ENCODE results near the gene SNX25.
"Not testable (repeated sequence)": the region's sequence is repeated elsewhere in the genome, so short reads cannot be mapped to it uniquely, and the experiment has no call there.

Gene SNX25

DNA sequence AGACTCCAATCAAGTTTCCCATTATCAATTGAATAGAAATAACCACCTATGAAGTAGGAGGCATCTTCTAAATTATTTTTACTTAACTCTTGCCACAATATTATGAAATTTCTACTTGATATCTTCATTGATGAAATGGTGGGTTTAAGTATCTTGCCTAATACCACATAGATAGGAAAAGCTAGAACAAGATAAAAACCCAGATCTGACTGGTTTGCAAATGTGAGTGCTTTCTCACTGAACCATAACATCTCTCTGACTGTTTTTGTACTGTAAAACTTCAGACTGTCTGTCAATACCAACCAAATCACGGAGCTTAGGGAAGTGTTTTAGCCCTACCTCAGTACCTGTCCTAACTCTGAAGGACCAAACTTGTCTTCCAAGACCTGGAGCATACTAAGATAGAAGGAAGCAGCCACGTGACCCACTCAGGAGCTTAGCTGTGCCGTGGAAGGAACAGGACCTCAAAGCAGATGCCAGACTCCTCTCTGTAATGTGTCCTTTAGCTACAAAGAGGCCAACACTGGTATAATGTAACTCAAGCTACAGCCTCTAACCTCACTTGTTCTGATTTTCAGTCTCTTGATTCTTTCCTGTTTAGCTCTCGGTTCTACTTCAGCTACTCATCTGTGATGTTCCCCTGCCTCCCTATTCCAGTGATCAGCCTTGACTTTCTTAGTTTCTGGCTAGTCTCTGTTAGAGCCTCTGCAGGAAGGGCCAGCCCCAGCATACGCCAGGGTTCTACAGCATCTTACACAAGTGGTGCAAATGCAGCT lies 101.9 kb downstream of the SNX25 start:
- DNase-seq, result no peak

DNA sequence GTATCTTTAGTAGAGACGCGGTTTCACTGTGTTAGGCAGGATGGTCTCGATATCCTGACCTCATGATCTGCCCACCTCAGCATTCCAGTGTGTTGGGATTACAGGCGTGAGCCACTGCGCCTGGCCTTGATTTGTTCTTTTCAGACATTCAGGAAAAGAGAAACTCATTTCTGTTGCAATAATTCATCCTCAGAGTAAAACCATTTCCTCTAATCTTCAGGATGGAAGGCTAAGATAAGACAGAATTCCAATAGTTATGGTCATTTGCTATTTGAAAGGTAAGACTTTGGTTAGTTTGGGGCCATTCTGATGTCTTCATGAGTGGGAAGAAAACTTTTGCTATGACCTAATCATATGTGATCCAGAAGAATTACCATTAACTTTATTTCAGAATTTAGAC lies 103.3 kb downstream of the SNX25 start:
- DNase-seq, result no peak

DNA sequence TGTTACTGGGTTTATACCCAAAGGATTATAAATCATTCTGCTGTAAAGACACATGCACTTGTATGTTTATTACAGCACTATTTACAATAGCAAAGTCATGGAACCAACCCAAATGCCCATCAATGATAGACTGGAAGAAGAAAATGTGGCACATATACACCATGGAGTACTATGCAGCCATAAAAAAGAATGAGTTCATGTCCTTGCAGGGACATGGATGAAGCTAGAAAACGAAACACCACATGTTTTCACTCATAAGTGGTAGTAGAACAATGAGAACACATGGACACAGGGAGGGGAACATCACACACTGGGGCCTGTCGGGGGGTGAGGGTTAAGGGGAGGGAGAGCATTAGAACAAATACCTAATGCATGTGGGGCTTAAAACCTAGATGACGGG lies 108.1 kb downstream of the SNX25 start:
- DNase-seq, result not testable (repeated sequence)

DNA sequence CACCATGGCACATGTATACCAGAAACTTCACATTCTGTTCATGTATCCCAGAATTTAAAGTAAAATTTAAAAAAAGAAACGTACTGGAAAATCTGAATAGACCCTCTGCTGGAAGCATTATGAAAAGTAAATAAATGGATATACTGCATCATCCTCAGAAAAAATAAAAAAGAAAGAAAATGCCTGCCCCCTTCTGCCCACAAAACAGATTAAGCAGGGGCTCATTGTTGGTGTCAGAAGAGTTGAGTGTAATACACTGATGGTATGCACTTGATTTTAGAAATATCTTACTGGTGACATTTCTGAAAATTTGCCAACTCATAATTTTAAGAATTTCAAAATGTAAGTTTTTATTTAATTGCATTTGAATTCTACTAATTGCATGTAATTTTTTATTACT lies 108.5 kb downstream of the SNX25 start:
- no peak for DNase-seq

DNA sequence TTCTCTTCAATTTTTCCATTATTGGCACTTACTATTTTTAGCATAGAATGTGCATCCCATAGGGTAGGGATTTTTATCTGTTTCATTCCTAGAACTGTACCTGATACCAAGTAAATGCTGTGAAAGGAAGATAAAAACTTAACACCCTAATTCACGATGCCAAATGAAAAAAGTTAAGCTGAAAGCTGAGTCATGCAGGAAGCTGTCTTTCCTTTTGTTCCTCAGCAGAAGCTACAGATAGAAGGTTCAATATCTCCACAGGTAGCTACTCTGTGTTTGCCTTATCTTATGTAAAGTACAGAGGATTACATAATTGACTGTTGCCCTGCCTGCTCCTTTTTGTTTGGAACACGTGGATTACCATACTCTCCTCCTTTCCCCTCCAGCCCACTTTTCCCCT lies 109.3 kb downstream of the SNX25 start:
- no peak for DNase-seq

DNA sequence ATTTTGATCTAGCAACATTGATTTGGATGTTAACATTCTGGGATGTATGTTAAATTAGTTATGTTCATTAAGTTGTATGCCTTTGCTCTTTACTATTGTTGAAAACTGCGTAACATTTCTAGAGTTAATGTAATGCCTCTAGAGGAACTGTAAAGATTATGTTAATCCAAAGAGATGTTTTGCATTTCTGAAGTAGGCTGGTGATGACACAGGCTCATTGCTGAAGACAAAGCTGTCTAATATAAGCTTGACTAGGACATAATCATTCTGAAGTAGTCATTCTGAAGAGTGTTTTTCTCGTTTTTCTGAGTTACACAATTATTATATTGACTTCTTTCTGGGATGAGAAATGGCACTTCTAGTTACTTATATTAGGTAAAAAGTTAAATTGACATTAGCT lies 113.4 kb downstream of the SNX25 start:
- no peak for DNase-seq

DNA sequence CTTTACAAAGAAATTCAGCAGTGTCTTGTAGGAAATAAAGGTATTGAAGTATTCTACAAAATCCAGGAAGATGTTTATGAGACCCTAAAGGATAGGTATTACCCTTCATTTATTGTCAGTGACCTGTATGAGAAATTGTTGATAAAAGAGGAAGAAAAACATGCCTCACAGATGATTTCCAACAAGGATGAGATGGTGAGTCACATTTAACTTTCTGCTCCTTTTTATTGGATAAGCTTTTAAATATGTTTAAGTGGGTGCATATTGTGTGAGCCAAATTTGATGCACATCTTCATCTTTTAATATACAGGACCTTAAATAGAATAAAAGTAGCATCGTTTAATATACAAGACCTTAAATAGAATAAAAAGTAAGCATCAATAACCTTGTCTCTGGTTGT lies 114.2 kb downstream of the SNX25 start:
- DNase-seq, result no peak

DNA sequence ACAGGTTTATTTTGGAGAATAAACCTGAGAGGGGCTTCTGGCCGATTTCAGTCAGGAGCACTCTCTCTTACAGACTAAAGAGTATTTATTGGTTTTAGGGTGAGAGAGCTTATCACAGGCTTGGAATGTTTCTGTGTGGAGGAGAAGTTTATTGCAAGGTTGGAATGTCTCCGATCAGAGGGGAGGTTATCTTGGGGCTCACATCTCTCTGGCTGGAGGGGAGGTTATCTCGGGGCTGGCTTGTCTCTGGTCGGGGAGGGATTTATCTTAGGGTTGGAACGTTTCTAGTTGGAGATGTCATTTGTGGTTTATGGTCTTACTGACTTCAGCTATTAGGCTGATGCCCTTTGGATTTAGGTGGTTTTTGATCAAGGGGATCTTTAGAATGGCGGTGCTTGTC lies 115.0 kb downstream of the SNX25 start:
- DNase-seq, result not testable (repeated sequence)

DNA sequence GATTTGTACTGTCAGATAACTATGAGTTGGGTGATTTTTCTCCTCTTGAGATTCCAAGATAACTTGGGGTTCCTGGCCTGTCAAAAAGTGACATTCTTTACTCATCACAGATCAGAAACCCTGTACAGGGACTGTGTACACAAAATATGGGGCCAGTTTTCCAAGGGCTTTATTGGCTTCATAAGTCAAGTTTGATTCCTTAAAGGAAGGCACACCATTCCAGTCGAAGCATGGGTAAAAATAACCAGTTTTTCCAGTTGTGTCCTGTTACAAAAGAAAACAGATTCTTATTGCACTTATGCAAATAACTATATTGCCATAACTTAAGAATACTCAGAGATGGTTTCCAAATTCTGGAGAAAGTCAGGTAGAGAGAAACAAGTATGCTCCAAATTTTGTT lies 116.3 kb downstream of the SNX25 start:
- not testable (repeated sequence) for DNase-seq

DNA sequence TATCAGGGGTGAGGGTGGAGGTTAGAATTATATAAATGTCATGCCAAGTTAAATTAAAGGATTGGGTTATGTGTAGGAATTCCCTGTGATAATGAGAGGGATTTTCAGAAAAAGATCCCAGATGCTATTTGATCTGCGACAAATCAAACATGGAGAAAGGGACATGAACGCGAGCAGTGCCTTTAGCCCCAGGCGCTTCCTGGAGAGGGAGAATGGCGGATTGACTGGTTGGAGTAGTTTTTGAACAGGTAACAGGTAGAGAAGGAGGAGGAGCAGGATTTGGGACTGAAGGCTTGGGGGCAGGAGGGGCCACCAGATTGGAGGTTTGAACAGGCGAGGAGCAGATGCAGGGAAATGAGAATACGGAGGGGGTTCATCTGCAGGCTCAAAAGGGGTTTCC lies 119.2 kb downstream of the SNX25 start:
- DNase-seq, result no peak

DNA sequence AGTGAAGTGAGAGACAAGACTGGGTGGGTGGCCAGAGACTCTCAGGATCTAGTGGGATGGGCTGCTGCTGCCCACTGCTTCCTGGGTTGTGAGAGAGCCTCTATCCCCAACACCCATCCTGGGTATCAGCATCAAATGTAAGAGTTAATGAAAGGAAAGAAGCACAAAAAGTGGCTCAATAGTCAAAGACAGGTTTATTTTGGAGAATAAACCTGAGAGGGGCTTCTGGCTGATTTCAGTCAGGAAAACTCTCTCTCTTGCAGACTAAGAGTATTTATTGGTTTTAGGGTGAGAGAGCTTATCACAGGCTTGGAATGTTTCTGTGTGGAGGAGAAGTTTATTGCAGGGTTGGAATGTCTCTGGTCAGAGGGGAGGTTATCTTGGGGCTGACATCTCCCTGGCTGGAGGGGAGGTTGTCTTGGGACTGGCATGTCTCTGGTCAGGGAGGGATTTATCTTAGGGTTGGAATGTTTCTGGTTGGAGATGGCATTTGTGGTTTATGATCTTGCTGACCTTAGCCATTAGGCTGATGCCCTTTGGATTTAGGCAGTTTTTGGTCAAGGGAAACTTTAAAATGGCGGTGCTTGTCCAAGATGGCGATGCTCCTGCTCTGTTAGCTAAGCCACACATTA lies 120.6 kb downstream of the SNX25 start:
- not testable (repeated sequence) for DNase-seq

DNA sequence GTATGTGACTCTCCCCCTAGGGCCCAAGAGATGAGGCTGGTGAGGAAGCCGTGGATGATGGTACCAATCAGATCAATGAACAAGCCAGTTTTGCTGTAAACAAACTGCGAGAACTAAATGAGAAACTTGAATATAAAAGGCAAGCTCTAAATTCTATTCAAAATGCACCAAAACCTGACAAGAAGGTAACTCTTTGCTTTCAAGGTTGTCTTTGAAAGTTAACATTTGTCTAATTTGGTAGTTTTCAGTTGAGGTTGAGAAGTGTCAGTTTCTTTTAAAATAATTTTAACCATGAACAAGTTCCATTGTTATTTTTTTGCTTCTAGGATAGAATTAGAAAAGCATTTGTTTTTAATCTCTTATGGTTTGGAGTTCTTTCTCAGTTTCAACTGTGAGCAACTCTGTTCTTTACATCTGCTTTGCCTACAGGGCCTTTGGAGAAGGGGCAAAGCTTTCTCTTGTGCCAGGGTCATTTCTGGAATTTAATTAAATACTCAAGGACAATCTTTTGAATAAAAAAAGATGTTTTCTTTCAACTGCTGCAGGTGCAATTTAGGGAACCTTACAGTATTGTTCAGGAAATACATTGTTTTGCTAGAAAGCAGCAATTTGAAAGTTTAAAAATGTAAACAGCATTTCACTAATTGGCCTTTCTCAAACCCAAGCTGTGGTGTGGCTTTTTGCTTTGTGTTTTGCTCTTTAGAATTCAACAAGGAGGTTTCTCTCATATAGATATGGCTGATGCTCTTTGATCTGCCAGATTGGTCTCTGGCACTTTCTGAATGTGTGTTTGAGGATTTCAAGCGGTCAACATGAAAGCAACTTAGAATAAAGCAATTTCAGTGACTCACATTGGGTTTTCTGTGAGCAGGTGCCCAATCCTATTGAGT lies 123.4 kb downstream of the SNX25 start:
- DNase-seq, result no peak

DNA sequence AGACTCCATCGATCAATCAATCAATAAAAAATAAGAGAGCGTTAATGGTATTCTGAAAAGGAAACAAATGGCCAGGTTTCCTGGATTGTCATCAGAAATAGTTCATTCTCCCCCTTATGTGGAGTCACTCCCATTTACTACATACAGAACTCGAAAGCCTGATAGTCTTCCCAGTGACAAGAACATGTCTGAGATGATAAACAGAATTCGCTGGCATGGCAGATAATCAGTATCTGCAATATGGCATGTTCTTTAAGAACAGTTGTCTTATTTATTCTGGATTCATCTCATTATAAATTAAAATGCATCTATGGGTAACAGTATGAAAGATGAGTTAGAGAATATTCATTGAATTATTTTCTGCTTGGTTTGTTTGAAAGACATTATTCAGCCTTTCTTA lies 124.9 kb downstream of the SNX25 start:
- no peak for DNase-seq

DNA sequence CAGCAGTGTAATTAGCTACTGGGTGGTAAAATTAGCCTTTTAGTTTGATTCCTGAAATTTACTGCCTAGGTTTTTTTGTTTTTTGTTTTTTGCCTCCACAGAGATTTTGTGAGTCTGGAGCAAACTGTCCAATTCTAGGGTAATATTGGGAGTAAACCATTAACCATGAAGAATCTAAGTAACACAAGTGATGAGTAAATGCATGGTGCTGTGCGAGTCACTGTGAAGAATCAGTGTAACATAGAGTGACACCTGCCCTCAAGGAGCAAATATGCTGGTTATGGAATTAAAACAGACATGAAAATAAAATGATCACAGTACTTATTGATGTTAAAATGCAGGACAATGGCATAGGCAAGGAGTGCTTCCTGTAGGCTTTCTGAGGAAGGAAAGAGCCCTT lies 126.2 kb downstream of the SNX25 start:
- no peak for DNase-seq

DNA sequence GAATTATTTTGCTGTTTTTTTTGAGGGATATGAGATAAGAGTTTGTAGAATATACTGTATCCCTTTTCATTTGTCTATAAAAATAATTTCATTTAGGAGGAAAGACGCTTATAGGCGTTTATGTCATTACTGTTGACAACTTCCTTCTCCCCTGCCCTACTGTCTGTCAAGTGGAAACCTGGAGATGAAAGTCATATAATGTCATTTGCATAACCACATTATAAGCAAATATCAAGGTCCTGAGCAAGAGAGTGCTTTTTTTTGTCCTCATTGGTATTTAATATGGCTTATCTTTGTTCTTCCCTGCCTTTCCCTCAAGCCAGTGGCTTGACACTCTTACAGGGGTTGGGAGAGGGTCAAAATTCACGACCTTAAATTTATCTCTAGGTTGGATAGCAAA lies 130.5 kb downstream of the SNX25 start:
- no peak for DNase-seq

DNA sequence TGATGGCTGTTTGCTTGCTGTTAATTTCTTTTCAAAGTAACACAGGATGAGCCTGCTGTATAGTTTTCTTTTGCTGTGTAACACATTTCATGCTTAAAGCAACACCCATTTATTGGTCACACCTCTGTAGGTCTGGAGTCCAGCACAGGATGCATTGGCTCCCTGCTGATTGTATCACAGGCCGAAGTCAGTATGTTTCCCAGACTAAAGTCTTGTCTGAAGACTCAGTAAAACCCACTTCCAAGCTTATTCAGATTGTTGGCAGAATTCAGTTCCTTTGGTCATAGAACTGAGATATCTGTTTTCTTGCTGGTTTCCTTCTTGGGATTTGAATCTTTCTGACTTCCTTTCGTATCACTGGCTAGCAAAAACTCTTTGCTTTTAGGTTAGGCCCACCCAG lies 132.0 kb downstream of the SNX25 start:
- DNase-seq, result no peak

DNA sequence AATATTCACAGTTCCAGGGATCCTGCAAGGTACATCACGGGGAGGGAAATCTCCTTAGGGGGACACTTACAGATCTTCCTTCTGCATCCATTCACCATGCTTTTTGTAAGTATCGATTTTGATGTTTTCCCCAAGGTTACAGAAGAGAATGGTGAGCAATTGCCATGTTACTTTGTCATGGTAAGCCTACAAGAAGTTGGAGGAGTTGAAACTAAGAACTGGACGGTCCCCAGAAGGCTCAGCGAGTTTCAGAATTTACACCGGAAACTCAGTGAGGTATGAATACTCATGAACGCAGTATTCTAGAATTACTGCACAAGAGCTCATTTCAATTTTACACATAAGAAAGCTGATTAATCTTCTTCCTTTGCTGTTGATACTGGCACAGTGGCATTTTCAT lies 132.4 kb downstream of the SNX25 start:
- DNase-seq, result no peak

DNA sequence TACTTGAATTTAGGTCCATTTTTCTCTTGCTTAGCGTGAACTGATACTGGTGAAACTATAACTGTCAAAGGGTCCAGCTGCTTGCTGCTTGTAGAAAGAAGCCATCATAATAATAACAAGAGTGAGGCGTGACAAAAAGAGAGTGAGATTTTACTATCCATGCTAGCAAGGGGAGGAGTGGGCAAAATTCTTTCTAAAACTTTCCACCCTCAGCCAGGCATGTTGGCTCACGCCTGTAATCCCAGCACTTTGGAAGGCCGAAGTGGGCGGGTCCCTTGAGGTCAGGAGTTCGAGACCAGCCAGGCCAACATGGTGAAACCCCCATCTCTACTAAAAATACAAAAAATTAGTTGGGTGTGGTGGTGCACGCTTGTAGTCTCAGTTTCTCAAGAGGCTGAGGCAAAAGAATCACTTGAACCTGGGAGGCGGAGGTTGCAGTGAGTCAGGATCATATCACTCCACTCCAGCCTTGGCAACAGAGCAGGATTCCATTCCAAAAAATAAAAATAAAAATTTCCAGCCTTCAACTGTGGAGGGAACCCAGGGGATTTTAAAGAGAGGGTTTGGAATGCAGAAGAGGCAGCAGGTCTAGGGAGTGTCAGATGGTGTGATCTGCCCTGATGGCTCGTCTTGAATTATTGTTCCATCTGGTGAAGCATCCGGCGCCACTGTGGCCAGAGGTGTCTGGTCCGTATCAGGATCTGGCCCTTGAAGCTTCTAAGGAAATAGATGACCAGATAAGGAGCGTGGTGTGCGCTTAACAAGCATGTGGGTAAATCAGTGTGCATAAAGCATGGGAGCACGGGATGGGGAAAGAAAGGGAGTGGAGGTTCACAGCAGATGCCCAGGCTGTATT lies 134.6 kb downstream of the SNX25 start:
- no peak for DNase-seq

DNA sequence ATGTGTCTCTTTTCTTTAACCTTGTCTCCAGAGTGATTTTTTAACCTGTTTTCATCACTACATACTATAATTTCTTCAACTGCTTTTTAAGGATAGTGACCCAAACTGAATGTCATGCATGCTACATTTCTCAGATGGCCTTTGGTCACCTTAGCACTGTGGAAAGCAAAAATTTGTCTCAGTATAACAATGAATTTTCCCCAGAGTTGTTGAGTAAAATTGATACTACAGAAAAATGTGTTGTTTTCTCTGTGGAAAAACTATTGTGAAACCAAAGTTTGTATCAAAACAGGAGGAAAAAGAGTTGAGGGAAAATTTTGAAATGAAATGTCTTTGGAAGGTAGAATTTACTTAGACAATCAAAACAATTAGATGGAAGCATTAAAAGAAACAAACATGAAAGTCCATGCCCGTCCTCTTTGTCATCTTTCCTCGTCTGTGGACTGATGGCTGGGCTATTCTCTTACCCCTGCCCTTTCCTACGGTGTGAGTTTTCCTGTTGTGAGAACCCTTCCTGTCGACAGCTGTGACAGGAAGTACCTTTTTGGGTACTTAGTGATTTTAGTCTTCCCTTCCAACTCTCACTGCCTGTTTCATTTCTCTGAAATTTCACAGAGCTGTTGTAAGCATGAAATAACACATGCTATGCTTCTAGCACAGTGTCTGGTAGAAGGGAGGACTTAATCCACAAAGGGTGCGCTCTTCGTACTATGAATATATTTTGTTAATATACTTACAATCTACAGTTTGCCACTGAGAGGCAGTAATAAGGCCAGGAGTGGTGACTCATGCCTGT lies 135.5 kb downstream of the SNX25 start:
- no peak for DNase-seq

DNA sequence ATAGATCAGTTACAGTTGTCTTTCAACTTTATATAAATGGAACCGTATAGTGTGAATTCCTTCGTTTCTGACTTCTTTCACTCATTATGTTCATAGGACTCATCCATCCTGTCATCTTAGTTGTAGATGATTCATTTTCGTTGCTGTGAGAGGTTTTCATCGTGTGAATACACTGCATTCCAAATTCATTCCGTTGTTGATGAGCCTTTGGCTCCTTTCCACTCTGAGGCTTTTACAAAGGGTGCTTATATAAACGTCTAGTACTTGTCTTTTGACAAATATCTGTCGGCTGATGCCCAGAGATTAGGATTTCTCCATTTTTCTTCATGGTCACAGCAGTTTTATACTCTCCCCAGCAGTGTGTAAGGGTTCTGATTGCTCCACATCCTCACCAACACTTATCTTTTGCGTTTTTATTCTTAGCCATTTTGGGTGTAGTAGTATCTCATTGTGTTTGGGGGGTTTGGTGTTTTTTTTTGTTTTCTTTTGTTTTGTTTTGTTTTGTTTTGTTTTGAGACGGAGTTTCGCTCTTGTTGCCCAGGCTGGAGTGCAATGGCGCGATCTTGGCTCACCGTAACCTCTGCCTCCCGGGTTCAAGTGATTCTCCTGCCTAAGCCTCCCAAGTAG lies 137.7 kb downstream of the SNX25 start:
- DNase-seq, result no peak

DNA sequence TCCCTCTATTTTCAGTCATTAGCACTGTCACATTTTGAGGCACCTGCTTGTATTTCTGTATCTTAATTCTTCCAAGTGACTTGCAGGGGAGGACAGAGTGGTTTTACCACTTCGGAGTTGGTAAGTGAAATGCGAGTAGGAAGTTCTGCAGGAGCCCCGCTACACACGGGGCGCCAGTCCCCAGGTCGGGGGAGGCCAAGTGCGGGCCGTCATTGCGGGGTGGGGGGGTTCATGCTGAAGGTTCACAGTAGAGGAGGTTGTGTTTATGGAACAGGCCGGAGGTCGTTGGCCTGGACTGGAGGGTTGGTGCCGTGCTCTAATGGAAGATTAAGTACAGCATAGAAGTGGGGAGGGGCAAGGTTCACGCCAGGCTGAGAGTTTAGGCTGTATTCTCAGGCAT lies 142.3 kb downstream of the SNX25 start:
- DNase-seq, result no peak

DNA sequence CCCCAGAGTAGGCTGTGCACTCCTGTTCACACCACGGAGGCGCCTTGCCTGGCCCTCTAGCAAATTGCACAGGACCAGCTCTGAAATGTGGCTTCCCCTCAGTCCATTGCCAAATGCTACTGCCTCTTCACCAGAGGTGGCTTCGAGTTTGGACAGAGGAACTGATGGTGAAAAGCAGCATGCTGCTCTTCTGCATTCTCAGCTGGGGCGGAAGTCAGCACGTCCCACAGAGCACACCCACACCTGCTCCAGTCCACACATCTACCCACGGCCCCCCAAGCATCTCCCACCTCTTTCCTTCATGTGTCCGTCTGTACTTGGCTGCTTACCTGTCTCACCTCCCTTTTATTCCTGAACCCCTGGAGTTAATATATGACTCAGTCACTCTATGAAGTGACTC lies 142.8 kb downstream of the SNX25 start:
- DNase-seq, result no peak

All from NK-92 treated with Interleukin-12 subunit alpha and Interleukin-12 subunit beta, amount 100 ng/mL, for 24 hours (cell line).